HG02798 (cell line): ENCODE data around the gene FAM117A.

Experiments used
- ATAC-seq: cut with Tn5 transposase; IDR thresholded peaks from one replicate; pipeline ENCODE4 v1.9.1; 2021; ENCODE audit warnings: mild to moderate bottlenecking; ENCODE audit not compliant: unreplicated experiment, poor library complexity

The FAM117A gene

GRCh38 chr17:49763735-49764558, at the start of gene FAM117A:
FAM117A (minus strand) TSS chr17:49764131; CDS start chr17:49764087, 44 bp downstream.
- peak; percentile 94 for ATAC-seq

- no peak for ATAC-seq
Measured at GRCh38 chr17:49809056-49809455, 45.1 kb upstream of the FAM117A start.

- ATAC-seq, result no peak
Measured at GRCh38 chr17:49798738-49799137, 34.8 kb upstream of the FAM117A start.

- no peak for ATAC-seq
Measured at GRCh38 chr17:49798182-49798581, 34.3 kb upstream of the FAM117A start.

GRCh38 chr17:49795372-49795771, 31.4 kb upstream of the FAM117A start:
- ATAC-seq, result no peak

GRCh38 chr17:49793309-49793708, 29.4 kb upstream of the FAM117A start:
- no peak for ATAC-seq

- no peak for ATAC-seq
Measured at GRCh38 chr17:49789243-49789578, 25.3 kb upstream of the FAM117A start.

- peak; percentile 93 for ATAC-seq
Measured at GRCh38 chr17:49788478-49789242, 24.7 kb upstream of the FAM117A start, which contains the start of gene KAT7. KAT7 (plus strand) TSS chr17:49788681; CDS start chr17:49788835, 154 bp downstream.

GRCh38 chr17:49787884-49788477, 24.1 kb upstream of the FAM117A start:
- no peak for ATAC-seq

- ATAC-seq, result no peak
Measured at GRCh38 chr17:49784636-49785035, 20.7 kb upstream of the FAM117A start.

GRCh38 chr17:49783791-49784190, 19.9 kb upstream of the FAM117A start:
- ATAC-seq, result no peak

GRCh38 chr17:49783071-49783715, 19.3 kb upstream of the FAM117A start:
- ATAC-seq, result no peak

GRCh38 chr17:49779739-49780231, 15.9 kb upstream of the FAM117A start:
- ATAC-seq, result no peak

GRCh38 chr17:49779156-49779738, 15.3 kb upstream of the FAM117A start:
- ATAC-seq, result no peak

GRCh38 chr17:49777563-49777962, 13.6 kb upstream of the FAM117A start:
- ATAC-seq, result no peak

GRCh38 chr17:49776551-49777300, 12.8 kb upstream of the FAM117A start:
- no peak for ATAC-seq

GRCh38 chr17:49775546-49776260, 11.8 kb upstream of the FAM117A start:
- no peak for ATAC-seq

- no peak for ATAC-seq
Measured at GRCh38 chr17:49766918-49767530, 3.1 kb upstream of the FAM117A start.
